OCI-LY1 (cell line): ENCODE data around the gene PIGU.

ENCODE experiments used
- H2AFZ ChIP-seq: fragments of 200-600 bp; sonication (generic), shearing (Covaris generic); 2 replicates; pipeline ENCODE4 v1.6.0; 2014; ENCODE audit warnings: antibody characterized with exemption, mild to moderate bottlenecking, low read length
- H3F3A ChIP-seq: fragments of 200-600 bp; sonication (generic), shearing (Covaris generic); 2 replicates; pipeline ENCODE4 v1.6.0; 2014; ENCODE audit warnings: mild to moderate bottlenecking, antibody characterized with exemption, low read length, moderate library complexity; ENCODE audit not compliant: insufficient read depth
- H3K27ac ChIP-seq: fragments of 200-600 bp; sonication (generic); 2 replicates; pipeline ENCODE4 v1.5.1; 2014; ENCODE audit warnings: low read length, mixed run types, mild to moderate bottlenecking, low read depth; ENCODE audit not compliant: poor library complexity, severe bottlenecking
- H3K27me3 ChIP-seq: fragments of 200-600 bp; sonication (generic); 2 replicates; pipeline ENCODE4 v1.6.0; 2014; ENCODE audit warnings: antibody characterized with exemption, mild to moderate bottlenecking, low read length, moderate library complexity; ENCODE audit not compliant: insufficient read depth
- H3K36me3 ChIP-seq: fragments of 200-600 bp; sonication (generic); 2 replicates; pipeline ENCODE4 v1.6.1; 2014; ENCODE audit warnings: mild to moderate bottlenecking, antibody characterized with exemption, low read length, moderate library complexity, mixed read lengths; ENCODE audit not compliant: insufficient read depth
- H3K4me1 ChIP-seq: fragments of 200-600 bp; sonication (generic); 2 replicates; pipeline ENCODE4 v1.5.1; 2014; ENCODE audit warnings: mild to moderate bottlenecking, low read length, moderate library complexity; ENCODE audit not compliant: insufficient read depth, severe bottlenecking
- H3K4me2 ChIP-seq: fragments of 200-600 bp; sonication (generic), shearing (Covaris generic); 2 replicates; pipeline ENCODE4 v1.6.1; 2014; ENCODE audit warnings: low read length
- H3K4me3 ChIP-seq: fragments of 200-600 bp; sonication (generic); 2 replicates; pipeline ENCODE4 v1.5.1; 2014; ENCODE audit warnings: low read length, low read depth, mild to moderate bottlenecking, mixed read lengths; ENCODE audit not compliant: poor library complexity, severe bottlenecking
- H3K79me2 ChIP-seq: fragments of 200-600 bp; shearing (Covaris generic); 2 replicates; pipeline ENCODE4 v1.6.1; 2016; ENCODE audit warnings: mixed run types, low read length, mixed read lengths; ENCODE audit not compliant: insufficient read depth
- H3K9ac ChIP-seq: fragments of 200-600 bp; sonication (generic), shearing (Covaris generic); 2 replicates; pipeline ENCODE4 v1.6.1; 2014; ENCODE audit warnings: mild to moderate bottlenecking, low read length, mixed read lengths
- H3K9me2 ChIP-seq: fragments of 200-600 bp; sonication (generic), shearing (Covaris generic); 2 replicates; pipeline ENCODE4 v1.6.1; 2014; ENCODE audit warnings: low read depth, mild to moderate bottlenecking, low read length, mixed read lengths
- H3K9me3 ChIP-seq: fragments of 200-600 bp; shearing (Covaris generic); 2 replicates; pipeline ENCODE4 v1.6.1; 2014; ENCODE audit warnings: low read length, mixed read lengths
- H4K20me1 ChIP-seq: fragments of 200-600 bp; sonication (generic), shearing (Covaris generic); 2 replicates; pipeline ENCODE4 v1.6.0; 2016; ENCODE audit warnings: mild to moderate bottlenecking, low read length; ENCODE audit not compliant: insufficient read depth
- CTCF ChIP-seq: fragments of 200-600 bp; sonication (generic), shearing (Covaris generic); IDR thresholded peaks from 2 replicates; pipeline ENCODE4 v1.5.1; 2017; ENCODE audit warnings: mild to moderate bottlenecking, antibody characterized with exemption, low read length, moderate library complexity, mixed read lengths
- EZH2 ChIP-seq: fragments of 200-600 bp; sonication (generic), shearing (Covaris generic); IDR thresholded peaks from 2 replicates; pipeline ENCODE4 v1.8.0; 2017; ENCODE audit warnings: borderline replicate concordance, mixed run types, mild to moderate bottlenecking, antibody characterized with exemption, low read length, moderate library complexity, mixed read lengths

The PIGU gene

GRCh38 chr20:34532320-34532719, 144.6 kb downstream of the PIGU start:
- Histone ChIP-seq H3K9me3 (no peaks in the 10 kb centered on the region), H3K27ac (no peak overlapping the region), H3K27me3 (no peaks in the 10 kb centered on the region), H3K4me1 (no peaks in the 10 kb centered on the region), H3K9me2 (no peaks in the 10 kb centered on the region), H3K36me3 (peaks cover 65% of the 10 kb centered on the region), H2AFZ (no peak overlapping the region), H3F3A (no peaks in the 10 kb centered on the region), H4K20me1 (no peaks in the 10 kb centered on the region), H3K4me3 (no peak overlapping the region), H3K9ac (no peak overlapping the region), H3K79me2 (no peaks in the 10 kb centered on the region), H3K4me2 (no peak overlapping the region)
- TF ChIP-seq CTCF (no peak), EZH2 (no peak)

GRCh38 chr20:34531608-34532265, 145.2 kb downstream of the PIGU start:
- H3K4me2 ChIP-seq: no peak overlapping the region
- H3K79me2 ChIP-seq: no peaks in the 10 kb centered on the region
- no peak for TF ChIP-seq CTCF
- TF ChIP-seq EZH2: no peak
- H4K20me1 ChIP-seq: no peaks in the 10 kb centered on the region
- H2AFZ ChIP-seq: no peak overlapping the region
- no peaks in the 10 kb centered on the region for H3F3A ChIP-seq
- no peak overlapping the region for H3K9ac ChIP-seq
- no peaks in the 10 kb centered on the region for H3K27me3 ChIP-seq
- H3K36me3 ChIP-seq: peaks cover 69% of the 10 kb centered on the region
- H3K4me1 ChIP-seq: no peaks in the 10 kb centered on the region
- H3K9me2 ChIP-seq: no peaks in the 10 kb centered on the region
- H3K27ac ChIP-seq: no peak overlapping the region
- H3K4me3 ChIP-seq: no peak overlapping the region
- no peaks in the 10 kb centered on the region for H3K9me3 ChIP-seq

- TF ChIP-seq CTCF (no peak), EZH2 (no peak)
- Histone ChIP-seq H3K4me2 (no peak overlapping the region), H3K36me3 (peaks cover 64% of the 10 kb centered on the region), H3K4me3 (no peak overlapping the region), H2AFZ (no peak overlapping the region), H3F3A (no peaks in the 10 kb centered on the region), H3K9me3 (no peaks in the 10 kb centered on the region), H3K79me2 (no peaks in the 10 kb centered on the region), H3K27ac (no peak overlapping the region), H4K20me1 (no peaks in the 10 kb centered on the region), H3K9me2 (no peaks in the 10 kb centered on the region), H3K9ac (no peak overlapping the region), H3K4me1 (no peaks in the 10 kb centered on the region), H3K27me3 (no peaks in the 10 kb centered on the region)
These were observed 146.6 kb downstream of the PIGU start for GRCh38 chr20:34530342-34530741.
